GM19463 (cell line): Measurements from ENCODE around the gene PRDM16.

Source experiments
- ATAC-seq: cut with Tn5 transposase; IDR thresholded peaks from one replicate; pipeline ENCODE4 v1.9.1; 2021; ENCODE audit warnings: mild to moderate bottlenecking, moderate library complexity; ENCODE audit not compliant: unreplicated experiment

Gene PRDM16

GRCh38 chr1:3219005-3219790, 150.2 kb downstream of the PRDM16 start:
- no peak for ATAC-seq

- no peak for ATAC-seq
These were observed 150.9 kb downstream of the PRDM16 start for GRCh38 chr1:3219791-3220467.

- no peak for ATAC-seq
These were observed 152.4 kb downstream of the PRDM16 start for GRCh38 chr1:3221112-3222041.

- no peak for ATAC-seq
These were observed 153.2 kb downstream of the PRDM16 start for GRCh38 chr1:3222042-3222692.

- ATAC-seq: no peak
These were observed 156.7 kb downstream of the PRDM16 start for GRCh38 chr1:3225661-3226060.

- ATAC-seq: no peak
These were observed 157.2 kb downstream of the PRDM16 start for GRCh38 chr1:3226191-3226590.

GRCh38 chr1:3226701-3227350, 157.8 kb downstream of the PRDM16 start:
- no peak for ATAC-seq

GRCh38 chr1:3227351-3227704, 158.3 kb downstream of the PRDM16 start:
- ATAC-seq: no peak

- ATAC-seq: no peak
These were observed 158.9 kb downstream of the PRDM16 start for GRCh38 chr1:3227893-3228292.

GRCh38 chr1:3229081-3229725, 160.2 kb downstream of the PRDM16 start:
- no peak for ATAC-seq

GRCh38 chr1:3230553-3230952, 161.6 kb downstream of the PRDM16 start:
- no peak for ATAC-seq

- ATAC-seq: no peak
These were observed 162.2 kb downstream of the PRDM16 start for GRCh38 chr1:3231245-3231644.

GRCh38 chr1:3231826-3232225, 162.8 kb downstream of the PRDM16 start:
- ATAC-seq: no peak

GRCh38 chr1:3233031-3233430, 164.0 kb downstream of the PRDM16 start:
- ATAC-seq: no peak

GRCh38 chr1:3233551-3233950, 164.5 kb downstream of the PRDM16 start:
- no peak for ATAC-seq

GRCh38 chr1:3234281-3234680, 165.3 kb downstream of the PRDM16 start:
- ATAC-seq: no peak

GRCh38 chr1:3234956-3235355, 166.0 kb downstream of the PRDM16 start:
- no peak for ATAC-seq

- ATAC-seq: no peak
These were observed 166.5 kb downstream of the PRDM16 start for GRCh38 chr1:3235496-3235895.

GRCh38 chr1:3236361-3236760, 167.4 kb downstream of the PRDM16 start:
- ATAC-seq: no peak

- no peak for ATAC-seq
These were observed 168.0 kb downstream of the PRDM16 start for GRCh38 chr1:3236955-3237354.
